ENCODE results near the gene ACSL5. TPM values are rescaled to one million over a fixed set of nuclear protein-coding genes. Genes with fewer than 3 reads are reported as not detected.

Gene ACSL5
- total and polyA plus RNA-seq, 2 donors (not counting 1 experiment from before 2014, with no cell fraction given): 31.5 to 36.2 TPM

DNA sequence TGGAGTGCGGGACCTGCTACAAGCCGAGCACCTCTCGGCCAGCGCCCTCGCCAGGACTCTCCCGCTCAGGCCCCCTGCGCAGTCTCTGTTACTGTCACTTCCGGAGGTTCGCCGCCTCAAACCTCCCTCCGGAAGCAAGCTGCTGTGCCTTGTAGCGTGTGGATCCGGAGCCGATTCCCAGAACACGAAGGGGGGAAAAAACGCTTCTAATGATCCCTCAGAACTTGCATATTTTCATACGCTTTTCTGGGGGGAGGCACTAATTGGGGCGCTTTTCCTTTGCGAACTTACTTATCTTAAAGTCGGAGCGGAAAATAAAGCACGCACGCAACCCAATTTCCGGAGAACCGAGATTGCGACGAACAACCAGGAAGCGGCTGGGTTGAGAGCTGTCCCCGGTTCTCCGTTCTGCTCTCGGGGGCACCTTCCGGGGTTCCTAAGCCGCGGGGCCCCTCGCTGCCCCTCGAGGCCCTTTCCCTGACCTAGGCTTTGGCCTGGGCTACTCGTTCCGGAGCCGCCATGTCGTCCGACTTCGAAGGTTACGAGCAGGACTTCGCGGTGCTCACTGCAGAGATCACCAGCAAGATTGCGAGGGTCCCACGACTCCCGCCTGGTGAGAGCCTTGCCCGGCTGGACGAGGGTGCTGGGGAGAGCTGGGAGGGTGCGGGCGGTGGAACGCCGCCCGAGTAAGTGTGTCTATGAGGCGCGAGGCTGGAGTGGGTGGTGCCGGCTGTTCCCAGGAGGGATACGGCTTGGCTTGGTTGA, 73.1 kb downstream of the ACSL5 start, which contains the start of the genes VTI1A and ZDHHC6:
Gene VTI1A, plus strand, starts transcription at position 361 of the 765 bp plus-strand sequence. Its CDS starts 159 bp downstream, at position 520.
Gene ZDHHC6, minus strand, starts transcription at position 60 of the 765 bp plus-strand sequence. CDS start 1,478 bp downstream, outside the sequence.
- Histone ChIP-seq H2AFZ (ENCODE audit: insufficient read depth, low read depth, low read length, poor library complexity, severe bottlenecking) (peak within 1 kb of the TSS; percentile 93), H3K4me1 (ENCODE audit: control insufficient read depth in 2 of 2, insufficient read depth in 2 of 2, low read length in 2 of 2) (peaks cover 20 to 23% of the 10 kb centered on the region in 2 donors), H4K20me1 (ENCODE audit: control insufficient read depth, insufficient read depth, low read length, poor library complexity, severe bottlenecking) (peaks cover 7% of the 10 kb centered on the region), H3K27me3 (replicated peaks in 1 of 4; ENCODE audit: control extremely low read depth in 1 of 4, control insufficient read depth in 3 of 4, insufficient read depth in 4 of 4, low read length in 3 of 4) (no peaks in the 10 kb centered on the region), H3K27ac (ENCODE audit: low read length in 2 of 2) (peak within 1 kb of the TSS; percentile 74 to 84), H3K4me2 (replicated peaks; ENCODE audit: low read depth, low read length, poor library complexity, severe bottlenecking) (peak within 1 kb of the TSS; percentile 91), H3K4me3 (ENCODE audit: control extremely low read depth in 1 of 5, extremely low read depth in 1 of 5, insufficient read depth in 1 of 5, low read depth in 2 of 5, low read length in 4 of 5) (peak within 1 kb of the TSS; percentile 79 to 100 (median 99)), H3K9me3 (ENCODE audit: control extremely low read depth in 1 of 3, control insufficient read depth in 2 of 3, insufficient read depth in 1 of 3, low read length in 2 of 3) (no peaks in the 10 kb centered on the region), H3K9ac (ENCODE audit: low read length) (peak within 1 kb of the TSS; percentile 99), H3K79me2 (ENCODE audit: control insufficient read depth, insufficient read depth, low read length) (peaks cover 63% of the 10 kb centered on the region), H3K36me3 (replicated peaks in 1 of 2; ENCODE audit: control extremely low read depth in 1 of 2, control insufficient read depth in 1 of 2, extremely low read depth in 1 of 2, insufficient read depth in 2 of 2, low read length in 1 of 2) (peaks cover 0 to 16% of the 10 kb centered on the region in 2 experiments)
- under 1% methylated on average over 59 of the region's 59 CpGs for WGBS (ENCODE audit: insufficient coverage)
- intact Hi-C loops (cut with micrococcal nuclease): loop anchor here (1.0 to 2.0 kb wide), 2 partner anchors 72 to 264 kb away; partner anchors contain the start of gene GPAM
- peak within 1 kb of the TSS; percentile 88 for H3K27ac Mint-ChIP-seq
- TF ChIP-seq, protein P1, sequence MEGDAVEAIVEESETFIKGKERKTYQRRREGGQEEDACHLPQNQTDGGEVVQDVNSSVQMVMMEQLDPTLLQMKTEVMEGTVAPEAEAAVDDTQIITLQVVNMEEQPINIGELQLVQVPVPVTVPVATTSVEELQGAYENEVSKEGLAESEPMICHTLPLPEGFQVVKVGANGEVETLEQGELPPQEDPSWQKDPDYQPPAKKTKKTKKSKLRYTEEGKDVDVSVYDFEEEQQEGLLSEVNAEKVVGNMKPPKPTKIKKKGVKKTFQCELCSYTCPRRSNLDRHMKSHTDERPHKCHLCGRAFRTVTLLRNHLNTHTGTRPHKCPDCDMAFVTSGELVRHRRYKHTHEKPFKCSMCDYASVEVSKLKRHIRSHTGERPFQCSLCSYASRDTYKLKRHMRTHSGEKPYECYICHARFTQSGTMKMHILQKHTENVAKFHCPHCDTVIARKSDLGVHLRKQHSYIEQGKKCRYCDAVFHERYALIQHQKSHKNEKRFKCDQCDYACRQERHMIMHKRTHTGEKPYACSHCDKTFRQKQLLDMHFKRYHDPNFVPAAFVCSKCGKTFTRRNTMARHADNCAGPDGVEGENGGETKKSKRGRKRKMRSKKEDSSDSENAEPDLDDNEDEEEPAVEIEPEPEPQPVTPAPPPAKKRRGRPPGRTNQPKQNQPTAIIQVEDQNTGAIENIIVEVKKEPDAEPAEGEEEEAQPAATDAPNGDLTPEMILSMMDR (IDR thresholded peaks at IDR 0.05): peak; percentile 11
- no peak for TF ChIP-seq EZH2 (IDR thresholded peaks at IDR 0.05; ENCODE audit: borderline replicate concordance, insufficient read depth, low read depth, low read length, poor library complexity, severe bottlenecking)
- ATAC-seq (ENCODE audit: low read depth) (peak; percentile 90), DNase-seq (peak; percentile 93)
- H3K4me1 Mint-ChIP-seq: peaks cover 49% of the 10 kb centered on the region
- peak within 1 kb of the TSS; percentile 91 for H3K4me3 Mint-ChIP-seq
- H3K9me3 Mint-ChIP-seq (ENCODE audit: insufficient read depth): no peaks in the 10 kb centered on the region
- H3K27me3 Mint-ChIP-seq: no peaks in the 10 kb centered on the region
- POLR2A ChIA-PET: interaction anchor here (1.1 to 1.6 kb wide), 3 partner anchors 12 to 74 kb away, joined by 3 to 13 read pairs (median 6); no protein-coding TSS in a partner anchor
- CTCF ChIA-PET: interaction anchor here (1.1 to 1.8 kb wide), 2 partner anchors 12 to 25 kb away, joined by 3 to 8 read pairs; no protein-coding TSS in a partner anchor

All from B cell (primary cell).